Erythroblast (primary cell): ENCODE data around the gene SLC25A3.

Experiments used
- GATA1 ChIP-seq: IDR thresholded peaks from 2 replicates; pipeline ENCODE4 v1.6.1; 2011; ENCODE audit warnings: low read depth, mild to moderate bottlenecking, control low read depth, low read length, moderate library complexity
- POLR2A ChIP-seq: IDR thresholded peaks from 2 replicates; pipeline ENCODE4 v1.6.1; 2011; ENCODE audit warnings: mild to moderate bottlenecking, low read length

- no peak for TF ChIP-seq POLR2A
- TF ChIP-seq GATA1, result no peak
Observed at GRCh38 chr12:98543701-98544100, 49.8 kb upstream of the SLC25A3 start.
